ENCODE data around the gene S1PR3. TPM values are rescaled to one million over a fixed set of nuclear protein-coding genes. Genes with fewer than 3 reads are reported as not detected.

S1PR3 gene
- total RNA-seq, 4 donors from 2014 or later: 1.9 to 6.7 (median 4.3) TPM

GRCh38 chr9:88983865-88984542, 7.3 kb upstream of the S1PR3 start:
- Histone ChIP-seq H3K27ac (no peak overlapping the region), H3K4me3 (no peak overlapping the region), H3K9me3 (no peaks in the 10 kb centered on the region), H3K36me3 (no peaks in the 10 kb centered on the region), H3K27me3 (no peaks in the 10 kb centered on the region), H3K4me1 (no peaks in the 10 kb centered on the region)
- no peak for DNase-seq
- TF ChIP-seq POLR2A (IDR thresholded peaks at IDR 0.05): no peak
- no peak for TF ChIP-seq CTCF (IDR thresholded peaks at IDR 0.05)

- no peak overlapping the region for H3K27ac ChIP-seq
- no peak overlapping the region for H3K4me3 ChIP-seq
- no peaks in the 10 kb centered on the region for H3K9me3 ChIP-seq
- DNase-seq: no peak
- no peak for TF ChIP-seq POLR2A (IDR thresholded peaks at IDR 0.05)
- TF ChIP-seq CTCF (IDR thresholded peaks at IDR 0.05): no peak
- H3K27me3 ChIP-seq: no peaks in the 10 kb centered on the region
- H3K4me1 ChIP-seq: no peaks in the 10 kb centered on the region
- no peaks in the 10 kb centered on the region for H3K36me3 ChIP-seq
Observed at GRCh38 chr9:88984543-88984883, 6.8 kb upstream of the S1PR3 start.

GRCh38 chr9:88985616-88986015, 5.7 kb upstream of the S1PR3 start:
- Histone ChIP-seq H3K9me3 (no peaks in the 10 kb centered on the region), H3K27me3 (no peaks in the 10 kb centered on the region)
- DNase-seq: no peak

GRCh38 chr9:88986776-88987175, 4.5 kb upstream of the S1PR3 start:
- no peak for DNase-seq
- no peak overlapping the region for H3K4me3 ChIP-seq
- H3K27me3 ChIP-seq: no peaks in the 10 kb centered on the region
- TF ChIP-seq CTCF (IDR thresholded peaks at IDR 0.05) (no peak), POLR2A (IDR thresholded peaks at IDR 0.05) (no peak)
- no peak overlapping the region for H3K27ac ChIP-seq
- no peaks in the 10 kb centered on the region for H3K9me3 ChIP-seq
- H3K36me3 ChIP-seq: no peaks in the 10 kb centered on the region
- peaks cover 0 to 5% (median 3%) of the 10 kb centered on the region in 4 donors for H3K4me1 ChIP-seq

More at GRCh38 chr9:88985616-88986015, 5.7 kb upstream of the S1PR3 start:
- no peak overlapping the region for H3K27ac ChIP-seq
- H3K36me3 ChIP-seq: no peaks in the 10 kb centered on the region
- TF ChIP-seq CTCF (IDR thresholded peaks at IDR 0.05) (no peak), POLR2A (IDR thresholded peaks at IDR 0.05) (no peak)
- no peak overlapping the region for H3K4me3 ChIP-seq
- no peaks in the 10 kb centered on the region for H3K4me1 ChIP-seq

- DNase-seq: no peak
- Histone ChIP-seq H3K4me1 (peaks cover 0 to 5% (median 4%) of the 10 kb centered on the region in 4 donors), H3K27me3 (no peaks in the 10 kb centered on the region), H3K27ac (no peak overlapping the region), H3K36me3 (no peaks in the 10 kb centered on the region), H3K4me3 (no peak overlapping the region), H3K9me3 (no peaks in the 10 kb centered on the region)
- no peak for TF ChIP-seq POLR2A (IDR thresholded peaks at IDR 0.05)
- TF ChIP-seq CTCF (IDR thresholded peaks at IDR 0.05): no peak
Observed at GRCh38 chr9:88987661-88988060, 3.6 kb upstream of the S1PR3 start.

Measured in Peyer's patch (tissue), 4 donors.